KMS-11 (cell line): ENCODE results near the gene ZNF133.
A peak's percentile ranks its signal among the peaks of the same experiment; 100 is the strongest.

Experiments used
- H2AFZ ChIP-seq: fragments of 200-600 bp; sonication (generic); 2 replicates; pipeline ENCODE4 v1.6.1; 2016; ENCODE audit warnings: antibody characterized with exemption, mixed run types, low read depth
- H3K27ac ChIP-seq: fragments of 200-600 bp; sonication (generic); 2 replicates; pipeline ENCODE4 v1.6.1; 2016; ENCODE audit warnings: mild to moderate bottlenecking, mixed run types
- H3K27me3 ChIP-seq: fragments of 200-600 bp; sonication (generic); 2 replicates; pipeline ENCODE4 v1.6.1; 2017; ENCODE audit warnings: mild to moderate bottlenecking, low read depth, mixed run types, moderate library complexity; ENCODE audit not compliant: insufficient read depth
- H3K36me3 ChIP-seq: fragments of 200-600 bp; sonication (generic); 2 replicates; pipeline ENCODE4 v1.6.1; 2017; ENCODE audit warnings: mild to moderate bottlenecking, mixed run types; ENCODE audit not compliant: insufficient read depth
- H3K4me1 ChIP-seq: fragments of 200-600 bp; sonication (generic); 2 replicates; pipeline ENCODE4 v1.6.1; 2016; ENCODE audit warnings: mild to moderate bottlenecking, low read depth, mixed run types; ENCODE audit not compliant: poor library complexity, severe bottlenecking
- H3K4me2 ChIP-seq: fragments of 200-600 bp; sonication (generic); 2 replicates; pipeline ENCODE4 v1.7.0; 2016; ENCODE audit warnings: mild to moderate bottlenecking, mixed run types
- H3K4me3 ChIP-seq: fragments of 200-600 bp; sonication (generic); IDR thresholded peaks from 2 replicates; pipeline ENCODE4 v1.6.1; 2017; ENCODE audit warnings: low read depth, low read length, mixed read lengths; ENCODE audit not compliant: insufficient read depth
- H3K79me2 ChIP-seq: fragments of 200-600 bp; sonication (generic); 2 replicates; pipeline ENCODE4 v1.6.1; 2016; ENCODE audit warnings: low read depth, mixed run types; ENCODE audit not compliant: insufficient read depth
- H3K9ac ChIP-seq: fragments of 200-600 bp; sonication (generic); 2 replicates; pipeline ENCODE4 v1.6.1; 2016; ENCODE audit warnings: mild to moderate bottlenecking, mixed run types
- H4K20me1 ChIP-seq: fragments of 200-600 bp; sonication (generic); 2 replicates; pipeline ENCODE4 v1.6.1; 2016; ENCODE audit warnings: mild to moderate bottlenecking, mixed run types; ENCODE audit not compliant: insufficient read depth
- CTCF ChIP-seq: fragments of 200-600 bp; sonication (generic); conservative IDR thresholded peaks from 2 replicates; pipeline ENCODE4 v1.6.1; 2017; ENCODE audit warnings: low read depth, mild to moderate bottlenecking, antibody characterized with exemption, low read length, moderate library complexity, mixed read lengths

Gene ZNF133

GRCh38 chr20:18288749-18289267, 481 bp downstream of the ZNF133 start:
- no peak overlapping the region for H3K27ac ChIP-seq

GRCh38 chr20:18289306-18289705, 979 bp downstream of the ZNF133 start:
- Histone ChIP-seq H3K27ac (no peak overlapping the region), H3K9ac (no peak overlapping the region), H3K36me3 (no peaks in the 10 kb centered on the region), H3K27me3 (no peaks in the 10 kb centered on the region), H3K79me2 (no peaks in the 10 kb centered on the region), H3K4me1 (peaks cover 4% of the 10 kb centered on the region), H3K4me2 (peak overlapping the region; percentile 60), H2AFZ (no peak overlapping the region), H3K4me3 (no peak overlapping the region), H4K20me1 (no peaks in the 10 kb centered on the region)
- TF ChIP-seq CTCF: no peak

More at GRCh38 chr20:18288749-18289267, 481 bp downstream of the ZNF133 start:
- H3K36me3 ChIP-seq: no peaks in the 10 kb centered on the region
- TF ChIP-seq CTCF: no peak
- H3K4me2 ChIP-seq: peak overlapping the region; percentile 60
- H3K9ac ChIP-seq: peak overlapping the region; percentile 43; the same call in 1 of the 2 replicates
- H2AFZ ChIP-seq: peak overlapping the region; percentile 83
- no peaks in the 10 kb centered on the region for H4K20me1 ChIP-seq
- H3K4me3 ChIP-seq: no peak overlapping the region
- H3K27me3 ChIP-seq: no peaks in the 10 kb centered on the region
- H3K4me1 ChIP-seq: peaks cover 4% of the 10 kb centered on the region
- H3K79me2 ChIP-seq: no peaks in the 10 kb centered on the region

- no peaks in the 10 kb centered on the region for H4K20me1 ChIP-seq
- no peak for TF ChIP-seq CTCF
- no peak overlapping the region for H3K9ac ChIP-seq
- H2AFZ ChIP-seq: no peak overlapping the region
- no peak overlapping the region for H3K27ac ChIP-seq
- no peaks in the 10 kb centered on the region for H3K27me3 ChIP-seq
- H3K4me3 ChIP-seq: no peak overlapping the region
- no peaks in the 10 kb centered on the region for H3K36me3 ChIP-seq
- no peak overlapping the region for H3K4me2 ChIP-seq
- no peaks in the 10 kb centered on the region for H3K79me2 ChIP-seq
- no peaks in the 10 kb centered on the region for H3K4me1 ChIP-seq
Measured at GRCh38 chr20:18299364-18299763, 11.0 kb downstream of the ZNF133 start.

- no peaks in the 10 kb centered on the region for H3K4me1 ChIP-seq
- H2AFZ ChIP-seq: no peak overlapping the region
- TF ChIP-seq CTCF: 0 out of 2 replicates have a peak, but pooled peaks have one; percentile 19
- H3K9ac ChIP-seq: no peak overlapping the region
- H3K27ac ChIP-seq: no peak overlapping the region
- H3K36me3 ChIP-seq: no peaks in the 10 kb centered on the region
- H3K27me3 ChIP-seq: no peaks in the 10 kb centered on the region
- H3K4me3 ChIP-seq: no peak overlapping the region
- H3K4me2 ChIP-seq: no peak overlapping the region
- no peaks in the 10 kb centered on the region for H4K20me1 ChIP-seq
- no peaks in the 10 kb centered on the region for H3K79me2 ChIP-seq
Measured at GRCh38 chr20:18304618-18305017, 16.3 kb downstream of the ZNF133 start.
